ENCODE data around the gene LILRA6. TPM values are rescaled to one million over a fixed set of nuclear protein-coding genes. Genes with fewer than 3 reads are reported as not detected.
"Not testable (repeated sequence)": the region's sequence is repeated elsewhere in the genome, so short reads cannot be mapped to it uniquely, and the experiment has no call there.

LILRA6 gene
- total and polyA plus RNA-seq, 2 of the 8 experiments (the other 6 are each of a cell fraction or from before 2014, with no cell fraction given) = not detected

DNA sequence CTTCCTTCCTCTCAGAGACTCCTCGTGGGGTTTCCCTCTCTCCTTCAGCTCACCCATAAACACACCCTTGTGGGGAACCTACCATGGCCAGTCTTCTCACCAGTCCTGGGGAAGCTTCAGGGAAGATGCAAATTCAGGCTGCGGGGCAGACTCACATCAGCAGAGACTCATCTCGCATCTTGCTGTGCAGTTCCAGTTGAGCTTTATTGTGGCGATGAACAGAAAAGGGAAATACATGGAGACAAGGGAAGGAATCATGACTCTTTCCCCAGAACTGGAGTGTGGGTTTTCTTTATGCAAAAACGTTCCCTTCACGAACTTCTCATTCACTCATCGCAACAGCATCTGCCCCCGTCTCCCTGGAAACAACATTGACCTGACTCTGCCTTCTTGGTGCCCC lies 46.6 kb upstream of the LILRA6 start:
- FAIRE-seq; H3K18ac ChIP-seq (ENCODE audit: extremely low read depth, low read length); H2AK5ac ChIP-seq (ENCODE audit: low read depth, low read length); H2BK15ac ChIP-seq (ENCODE audit: low read length); H2BK20ac ChIP-seq (ENCODE audit: low read length); H3K4me1 ChIP-seq (replicated peaks in 1 of 4; ENCODE audit: control insufficient read depth in 3 of 4, insufficient read depth in 4 of 4, low read length in 3 of 4); H3K9ac ChIP-seq (replicated peaks in 1 of 4; ENCODE audit: extremely low read depth in 1 of 4, low read depth in 3 of 4, low read length in 3 of 4); H3K56ac ChIP-seq (replicated peaks; ENCODE audit: insufficient read length, low read depth, low read length); H3K27me3 ChIP-seq (replicated peaks in 1 of 4; ENCODE audit: control insufficient read depth in 3 of 4, extremely low read depth in 1 of 4, insufficient read depth in 3 of 4, low read length in 3 of 4); H2AFZ ChIP-seq (ENCODE audit: low read length); H4K5ac ChIP-seq (ENCODE audit: insufficient read length, low read depth, low read length); H3K27ac ChIP-seq (ENCODE audit: low read depth, low read length); H2BK120ac ChIP-seq (replicated peaks; ENCODE audit: low read depth, low read length); H2BK12ac ChIP-seq (ENCODE audit: low read depth, low read length); H3K23ac ChIP-seq (ENCODE audit: insufficient read length); H4K20me1 ChIP-seq (replicated peaks in 1 of 2; ENCODE audit: control insufficient read depth in 1 of 2, insufficient read depth in 2 of 2, low read length in 2 of 2); POLR2A ChIA-PET (ENCODE audit: partially characterized antibody); H4K8ac ChIP-seq (ENCODE audit: extremely low read depth, insufficient read depth, low read length); H3K79me1 ChIP-seq (ENCODE audit: low read depth, low read length); H3K23me2 ChIP-seq (ENCODE audit: low read depth, low read length); H3K4me3 ChIP-seq (ENCODE audit: extremely low read depth in 1 of 4, insufficient read depth in 2 of 4, low read depth in 3 of 4, low read length in 4 of 4); H4K91ac ChIP-seq (replicated peaks; ENCODE audit: insufficient read length, low read length); H3K79me2 ChIP-seq (ENCODE audit: control insufficient read depth in 1 of 2, insufficient read depth in 2 of 2, low read length in 2 of 2); H3K9me3 ChIP-seq (ENCODE audit: insufficient read depth in 2 of 2, low read depth in 1 of 2, low read length in 1 of 2); H2BK5ac ChIP-seq (ENCODE audit: low read depth, low read length); H3K4me2 ChIP-seq (ENCODE audit: insufficient read depth in 1 of 2, low read depth in 2 of 2, low read length in 2 of 2); DNase-seq (ENCODE audit: low read depth in 1 of 2, low spot score in 2 of 2); H3K36me3 ChIP-seq (ENCODE audit: control insufficient read depth in 2 of 4, insufficient read depth in 4 of 4, low read length in 3 of 4); H3K4ac ChIP-seq (replicated peaks; ENCODE audit: insufficient read length, low read depth, low read length); H3K14ac ChIP-seq (ENCODE audit: insufficient read length): not testable (repeated sequence)
- 48% methylated on average over 3 of the region's 8 CpGs; no CpG with 5 or more reads in 1 of the 2 experiments for WGBS, 2 experiments (ENCODE audit: extremely low coverage in 1 of 2, insufficient coverage in 1 of 2, insufficient read length in 1 of 2, insufficient replicate concordance in 2 of 2, low coverage in 1 of 2, low lambda C conversion rate in 2 of 2, missing lambda C conversion rate in 1 of 2)
- CTCF ChIA-PET (ENCODE audit: partially characterized antibody) = interaction anchor here (0.7 kb wide), 1 partner anchor 41 kb away, joined by 3 read pairs; no protein-coding TSS in a partner anchor
